Testis (tissue), 2 donors: ENCODE measurements around the gene ESR2.

Experiments
- CTCF ChIP-seq, 3 experiments: fragments of 450-650 bp in 2 of 3; fragments of 200-600 bp in 1 of 3; sonication (generic) in 1 of 3; IDR thresholded peaks; one replicate each; pipeline ENCODE4 v1.5.1; 2016 to 2019; ENCODE audit warnings: antibody characterized with exemption in 3 of 3, mild to moderate bottlenecking in 2 of 3, moderate library complexity in 1 of 3
- POLR2A ChIP-seq: fragments of 450-650 bp; IDR thresholded peaks from one replicate; pipeline ENCODE4 v1.6.1; 2017; ENCODE audit warnings: antibody characterized with exemption, mild to moderate bottlenecking, moderate library complexity

GRCh38 chr14:64081174-64081746 lies 212.9 kb downstream of the ESR2 start:
- TF ChIP-seq CTCF (IDR thresholded peaks at IDR 0.05), result no peak
- TF ChIP-seq POLR2A, result no peak
